GM10248 (cell line): Measurements from ENCODE around the gene DAD1.

Experiments used
- CTCF ChIA-PET: fragments of 300-600 bp; sonication (Branson Sonifier 250); formaldehyde crosslinking; extraction: SDS; loops from one replicate; lab custom pipeline; 2021; ENCODE audit warnings: antibody characterized with exemption; lab: Yijun Ruan, JAX
- POLR2A ChIA-PET: fragments of 350-650 bp; sonication (Branson Sonifier 250); formaldehyde crosslinking; extraction: SDS; loops from one replicate; lab custom pipeline; 2020; ENCODE audit warnings: antibody characterized with exemption; lab: Yijun Ruan, JAX
- DNase-seq: peaks from one replicate; pipeline ENCODE4 v3.0.0; 2012; ENCODE audit errors: extremely low spot score
- TF ChIP-seq, protein P1 (sequence below): IDR thresholded peaks from 2 replicates; pipeline ENCODE4 v1.5.1; 2012; ENCODE audit warnings: mild to moderate bottlenecking, low read depth; ENCODE audit errors: extremely low read depth, missing control alignments, control extremely low read depth

Gene DAD1

DNA sequence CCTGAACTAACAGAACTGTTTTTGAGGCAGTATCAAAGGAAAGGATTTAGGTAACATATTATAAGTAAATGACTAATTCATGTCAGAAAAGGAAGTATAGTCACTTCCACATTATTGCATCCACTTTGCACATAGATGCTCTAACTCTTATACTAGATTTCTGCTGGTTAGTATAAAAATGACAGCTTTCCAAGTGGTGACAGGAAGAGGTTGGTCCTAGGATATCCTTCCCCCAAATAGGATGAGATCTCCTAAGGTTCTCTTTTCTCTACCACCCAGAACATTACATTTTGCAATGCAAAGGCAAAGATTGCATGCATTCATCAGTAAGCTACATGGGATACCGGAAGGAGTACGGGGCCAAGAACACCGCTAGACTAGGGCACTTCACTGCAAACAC, 15.2 kb downstream of the DAD1 start:
- POLR2A ChIA-PET = no interaction called here
- DNase-seq = no peak
- CTCF ChIA-PET = interaction anchor here (5.9 to 11.3 kb wide), 5 partner anchors 12 to 279 kb away, joined by 87 to 210 read pairs (median 123); partner anchors contain the start of genes ABHD4 and DAD1
- TF ChIP-seq, protein P1, sequence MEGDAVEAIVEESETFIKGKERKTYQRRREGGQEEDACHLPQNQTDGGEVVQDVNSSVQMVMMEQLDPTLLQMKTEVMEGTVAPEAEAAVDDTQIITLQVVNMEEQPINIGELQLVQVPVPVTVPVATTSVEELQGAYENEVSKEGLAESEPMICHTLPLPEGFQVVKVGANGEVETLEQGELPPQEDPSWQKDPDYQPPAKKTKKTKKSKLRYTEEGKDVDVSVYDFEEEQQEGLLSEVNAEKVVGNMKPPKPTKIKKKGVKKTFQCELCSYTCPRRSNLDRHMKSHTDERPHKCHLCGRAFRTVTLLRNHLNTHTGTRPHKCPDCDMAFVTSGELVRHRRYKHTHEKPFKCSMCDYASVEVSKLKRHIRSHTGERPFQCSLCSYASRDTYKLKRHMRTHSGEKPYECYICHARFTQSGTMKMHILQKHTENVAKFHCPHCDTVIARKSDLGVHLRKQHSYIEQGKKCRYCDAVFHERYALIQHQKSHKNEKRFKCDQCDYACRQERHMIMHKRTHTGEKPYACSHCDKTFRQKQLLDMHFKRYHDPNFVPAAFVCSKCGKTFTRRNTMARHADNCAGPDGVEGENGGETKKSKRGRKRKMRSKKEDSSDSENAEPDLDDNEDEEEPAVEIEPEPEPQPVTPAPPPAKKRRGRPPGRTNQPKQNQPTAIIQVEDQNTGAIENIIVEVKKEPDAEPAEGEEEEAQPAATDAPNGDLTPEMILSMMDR = no peak

DNA sequence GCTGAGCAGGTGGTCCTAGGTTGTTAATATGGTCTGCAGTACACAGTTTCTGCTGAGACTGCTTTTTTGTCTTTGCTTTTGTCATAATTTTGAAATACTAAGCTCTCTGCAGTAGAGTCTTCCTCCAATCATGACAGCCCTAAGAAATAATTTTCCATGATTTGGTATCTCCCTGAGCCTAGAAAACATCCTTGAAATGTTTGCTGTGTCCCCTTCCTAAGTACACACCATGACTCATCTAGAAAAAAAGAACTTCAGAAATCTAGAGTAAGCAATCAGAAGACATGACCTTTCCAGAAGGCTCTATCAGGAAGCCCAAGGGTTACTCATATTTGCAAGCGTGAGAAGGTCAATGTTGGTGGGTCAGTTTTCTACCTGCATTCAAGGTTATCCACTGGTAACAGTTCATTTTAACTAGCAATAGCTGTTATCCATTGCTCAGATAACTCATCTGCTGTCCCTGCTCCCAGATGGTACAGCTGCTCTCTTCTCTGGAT, 16.4 kb downstream of the DAD1 start:
- ChIA-PET POLR2A (no interaction called here), CTCF (interaction anchor here (0.7 to 11.3 kb wide), 20 partner anchors 9 to 327 kb away, joined by 3 to 210 read pairs (median 33); partner anchors contain the start of genes ABHD4 and DAD1)
- TF ChIP-seq, protein P1 = no peak
- no peak for DNase-seq

DNA sequence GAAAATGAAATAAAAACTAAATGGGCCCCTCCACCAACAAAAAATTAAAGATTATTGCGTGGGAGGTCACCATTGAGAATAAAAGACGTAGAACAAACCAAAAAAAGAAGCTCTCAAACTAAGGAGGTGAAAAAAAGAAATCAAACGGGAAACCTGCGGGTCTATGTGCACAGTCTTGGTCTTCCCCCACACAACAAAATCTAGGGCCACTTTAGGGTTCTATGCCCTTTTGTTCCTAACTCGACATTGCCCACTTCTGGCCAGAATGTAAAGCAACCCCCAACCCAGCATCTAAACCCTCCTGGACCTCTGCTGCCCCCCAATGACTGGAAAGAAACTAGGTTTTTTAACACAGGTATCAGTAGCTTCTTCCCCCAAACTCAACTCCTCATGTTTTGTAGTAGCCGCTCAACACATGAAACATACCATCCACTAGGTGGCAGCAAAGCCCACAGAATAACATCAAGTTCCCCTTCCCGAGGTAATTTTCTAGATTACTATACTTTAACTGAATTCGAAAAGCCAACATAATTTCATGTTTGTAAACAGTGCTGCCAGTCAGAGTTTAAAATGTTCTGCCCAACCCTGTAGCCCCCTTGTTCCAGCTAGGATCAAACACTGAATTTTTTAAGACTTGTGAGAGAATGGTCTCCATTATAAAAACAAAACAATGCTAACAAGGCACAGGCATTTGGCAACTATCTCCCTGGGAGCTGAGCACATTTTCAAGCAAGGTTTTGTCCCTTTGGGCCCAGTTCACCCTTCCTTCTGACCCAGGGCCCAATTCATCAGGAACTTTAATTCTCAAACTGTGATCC, 18.7 kb downstream of the DAD1 start:
- ChIA-PET CTCF (interaction anchor here (0.6 to 11.3 kb wide), 132 partner anchors 10 to 507 kb away, joined by 3 to 210 read pairs (median 6); partner anchors contain the start of genes ABHD4, AJUBA, DAD1 and HAUS4), POLR2A (interaction anchor here (0.6 to 1.3 kb wide), 5 partner anchors 11 to 359 kb away, joined by 3 to 4 read pairs (median 3); partner anchors contain the start of genes DAD1 and PRMT5)
- peak; percentile 81 for DNase-seq
- TF ChIP-seq, protein P1 = peak; percentile 93

GRCh38 chr14:22569737-22570131, 19.3 kb downstream of the DAD1 start:
- POLR2A ChIA-PET = interaction anchor here (0.6 to 1.3 kb wide), 5 partner anchors 10 to 359 kb away, joined by 3 to 4 read pairs (median 3); partner anchors contain the start of genes DAD1 and PRMT5
- TF ChIP-seq, protein P1 = no peak
- no peak for DNase-seq
- CTCF ChIA-PET = interaction anchor here (0.6 to 11.3 kb wide), 125 partner anchors 9 to 508 kb away, joined by 3 to 210 read pairs (median 6); partner anchors contain the start of genes ABHD4, AJUBA, DAD1 and HAUS4

DNA sequence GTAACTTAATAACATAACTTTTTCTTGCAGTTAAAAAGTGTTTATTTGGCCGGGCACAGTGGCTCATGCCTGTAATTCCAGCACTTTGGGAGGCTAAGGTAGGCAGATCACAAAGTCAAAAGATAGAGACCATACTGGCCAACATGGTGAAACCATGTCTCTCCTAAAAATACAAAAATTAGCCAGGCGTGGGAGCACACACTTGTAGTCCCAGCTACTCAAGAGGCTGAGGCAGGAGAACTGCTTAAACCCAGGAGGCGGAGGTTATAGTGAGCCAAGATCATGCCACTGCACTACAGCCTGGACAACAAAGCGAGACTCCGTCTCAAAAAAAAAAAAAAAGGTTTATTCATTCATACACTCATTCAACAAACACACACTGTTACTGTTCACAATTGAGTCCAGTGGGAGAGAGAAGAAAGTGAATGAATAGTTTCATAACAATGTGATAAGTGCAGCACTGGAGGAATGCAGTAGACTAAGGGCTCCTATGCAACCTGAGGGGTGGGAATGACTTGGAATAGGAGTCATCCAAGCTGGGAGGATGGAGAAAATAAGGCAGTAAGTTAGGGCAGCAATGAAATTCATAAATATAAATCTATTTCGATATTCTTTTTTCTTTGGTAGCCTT, 19.8 kb downstream of the DAD1 start:
- CTCF ChIA-PET = interaction anchor here (0.9 to 11.3 kb wide), 76 partner anchors 9 to 493 kb away, joined by 3 to 210 read pairs (median 12); partner anchors contain the start of genes ABHD4, AJUBA, DAD1 and MMP14
- TF ChIP-seq, protein P1 = no peak
- no peak for DNase-seq
- POLR2A ChIA-PET = interaction anchor here (1.3 kb wide), 1 partner anchor 13 kb away, joined by 4 read pairs; no protein-coding TSS in a partner anchor
